GM19023 (cell line): ENCODE measurements around the gene CSGALNACT2.

Experiments used
- ATAC-seq: cut with Tn5 transposase; IDR thresholded peaks from one replicate; pipeline ENCODE4 v1.9.1; 2021; ENCODE audit warnings: mild to moderate bottlenecking, moderate library complexity; ENCODE audit not compliant: unreplicated experiment

CSGALNACT2 gene

GRCh38 chr10:43123361-43124093 is 14.7 kb upstream of the CSGALNACT2 start:
- no peak for ATAC-seq

GRCh38 chr10:43124094-43124521 is 14.1 kb upstream of the CSGALNACT2 start:
- ATAC-seq, result no peak

- ATAC-seq, result no peak
Measured at GRCh38 chr10:43124574-43125273, 13.5 kb upstream of the CSGALNACT2 start.

GRCh38 chr10:43125274-43125845 is 12.9 kb upstream of the CSGALNACT2 start:
- ATAC-seq, result no peak

- no peak for ATAC-seq
Measured at GRCh38 chr10:43125881-43126731, 12.1 kb upstream of the CSGALNACT2 start.

- no peak for ATAC-seq
Measured at GRCh38 chr10:43126759-43127424, 11.4 kb upstream of the CSGALNACT2 start.

GRCh38 chr10:43127442-43127841 is 10.8 kb upstream of the CSGALNACT2 start:
- ATAC-seq, result no peak

- ATAC-seq, result no peak
Measured at GRCh38 chr10:43128331-43128730, 9.9 kb upstream of the CSGALNACT2 start.

GRCh38 chr10:43128958-43129706 is 9.1 kb upstream of the CSGALNACT2 start:
- no peak for ATAC-seq

GRCh38 chr10:43130770-43131171 is 7.5 kb upstream of the CSGALNACT2 start:
- no peak for ATAC-seq

- no peak for ATAC-seq
Measured at GRCh38 chr10:43131256-43131655, 7.0 kb upstream of the CSGALNACT2 start.

- ATAC-seq, result no peak
Measured at GRCh38 chr10:43131906-43132305, 6.3 kb upstream of the CSGALNACT2 start.

- no peak for ATAC-seq
Measured at GRCh38 chr10:43132867-43133787, 5.1 kb upstream of the CSGALNACT2 start.

- no peak for ATAC-seq
Measured at GRCh38 chr10:43134126-43134905, 3.9 kb upstream of the CSGALNACT2 start.

GRCh38 chr10:43135064-43135463 is 3.2 kb upstream of the CSGALNACT2 start:
- no peak for ATAC-seq

- no peak for ATAC-seq
Measured at GRCh38 chr10:43135656-43136055, 2.6 kb upstream of the CSGALNACT2 start.

GRCh38 chr10:43136432-43136831 is 1.8 kb upstream of the CSGALNACT2 start:
- ATAC-seq, result no peak
